Measurements from ENCODE around the gene EFCAB8.

DNA sequence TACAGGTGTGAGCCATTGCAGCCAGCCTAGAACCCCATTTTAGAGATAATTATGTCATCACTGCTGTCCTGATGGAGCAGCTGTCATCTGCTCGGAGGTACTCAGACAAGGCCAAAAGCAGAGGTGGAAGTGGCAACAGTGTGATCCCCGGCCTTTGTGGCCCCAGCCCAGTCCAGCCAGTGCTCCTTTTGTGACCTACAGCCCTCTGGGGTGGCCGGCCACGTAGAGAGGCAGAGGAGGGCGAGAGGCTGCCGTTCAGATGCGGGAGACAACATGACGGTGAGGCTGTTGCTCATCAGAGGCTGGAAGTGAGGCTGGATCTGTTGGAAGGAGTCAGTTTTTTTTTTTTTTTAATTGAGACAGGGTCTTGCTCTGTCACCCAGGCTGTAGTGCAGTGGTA lies 32.8 kb downstream of the EFCAB8 start:
- TF ChIP-seq, protein P1, sequence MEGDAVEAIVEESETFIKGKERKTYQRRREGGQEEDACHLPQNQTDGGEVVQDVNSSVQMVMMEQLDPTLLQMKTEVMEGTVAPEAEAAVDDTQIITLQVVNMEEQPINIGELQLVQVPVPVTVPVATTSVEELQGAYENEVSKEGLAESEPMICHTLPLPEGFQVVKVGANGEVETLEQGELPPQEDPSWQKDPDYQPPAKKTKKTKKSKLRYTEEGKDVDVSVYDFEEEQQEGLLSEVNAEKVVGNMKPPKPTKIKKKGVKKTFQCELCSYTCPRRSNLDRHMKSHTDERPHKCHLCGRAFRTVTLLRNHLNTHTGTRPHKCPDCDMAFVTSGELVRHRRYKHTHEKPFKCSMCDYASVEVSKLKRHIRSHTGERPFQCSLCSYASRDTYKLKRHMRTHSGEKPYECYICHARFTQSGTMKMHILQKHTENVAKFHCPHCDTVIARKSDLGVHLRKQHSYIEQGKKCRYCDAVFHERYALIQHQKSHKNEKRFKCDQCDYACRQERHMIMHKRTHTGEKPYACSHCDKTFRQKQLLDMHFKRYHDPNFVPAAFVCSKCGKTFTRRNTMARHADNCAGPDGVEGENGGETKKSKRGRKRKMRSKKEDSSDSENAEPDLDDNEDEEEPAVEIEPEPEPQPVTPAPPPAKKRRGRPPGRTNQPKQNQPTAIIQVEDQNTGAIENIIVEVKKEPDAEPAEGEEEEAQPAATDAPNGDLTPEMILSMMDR (IDR thresholded peaks at IDR 0.05; ENCODE audit: low read depth, low read length, poor library complexity, severe bottlenecking): no peak
- no peak for TF ChIP-seq EZH2phosphoT487 (IDR thresholded peaks at IDR 0.05; ENCODE audit: borderline replicate concordance, low read length)
